HFFc6 (cell line): ENCODE measurements around the gene FARP1. TPM values are rescaled to one million over a fixed set of nuclear protein-coding genes. Genes with fewer than 3 reads are reported as not detected.

Experiments
- DNase-seq: peaks from one replicate; pipeline ENCODE4 v3.0.0-alpha.2; 2018
- H3K27ac Mint-ChIP-seq: 2 replicates; pipeline ENCODE4 v1.8.0; 2020; ENCODE audit warnings: mild to moderate bottlenecking, mixed read lengths
- H3K27me3 Mint-ChIP-seq: 2 replicates; pipeline ENCODE4 v1.8.0; 2021; ENCODE audit warnings: mild to moderate bottlenecking, moderate library complexity, mixed read lengths; ENCODE audit not compliant: insufficient read depth
- H3K36me3 Mint-ChIP-seq: 2 replicates; pipeline ENCODE4 v1.8.0; 2021; ENCODE audit warnings: low read depth, mixed read lengths
- H3K4me1 Mint-ChIP-seq: 2 replicates; pipeline ENCODE4 v1.8.0; 2020; ENCODE audit warnings: low read depth, mixed read lengths
- H3K4me3 Mint-ChIP-seq: 2 replicates; pipeline ENCODE4 v1.8.0; 2020; ENCODE audit warnings: mild to moderate bottlenecking, moderate library complexity, mixed read lengths
- H3K9me3 Mint-ChIP-seq: 2 replicates; pipeline ENCODE4 v1.8.0; 2020; ENCODE audit warnings: mild to moderate bottlenecking, mixed read lengths
- total RNA-seq, 6 experiments: library from RNA; stranded (reverse); fragmentation: NEBNext Ultra II Directional; extraction: Animal tissue kit (Norgen Biotek cat#: 25700); gene quantifications; 2 replicates in 1 of 6; 3 replicates in 5 of 6; pipeline ENCODE4 v1.2.3, GENCODE V29; 2021
- TF ChIP-seq, protein P1 (sequence below): fragments of 200-600 bp; sonication (generic); IDR thresholded peaks from 2 replicates; pipeline ENCODE4 v1.5.0; 2021; ENCODE audit warnings: antibody characterized with exemption, mild to moderate bottlenecking

Gene FARP1
- total RNA-seq, 6 experiments from 2014 or later: 140 to 181 (median 150) TPM

DNA sequence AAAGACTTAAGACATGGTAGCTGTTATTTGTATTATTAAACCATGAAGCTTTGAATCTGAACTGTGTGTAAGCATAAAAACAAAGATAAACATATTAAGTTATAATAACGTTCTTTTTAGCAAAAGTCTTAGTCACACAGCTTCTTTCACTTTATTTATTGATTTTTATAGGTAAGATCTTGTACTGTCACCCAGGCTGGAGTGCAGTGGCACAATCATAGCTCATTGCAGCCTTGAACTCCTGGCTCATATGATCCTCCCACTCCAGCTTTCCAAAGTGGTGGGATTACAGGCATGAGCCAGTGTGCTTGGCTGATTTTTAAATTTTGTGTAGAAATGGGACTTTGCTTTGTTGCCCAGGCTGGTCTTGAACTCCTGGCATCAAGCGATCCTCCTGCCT lies 13.4 kb downstream of the FARP1 start:
- peaks cover 63% of the 10 kb centered on the region for H3K4me1 Mint-ChIP-seq

DNA sequence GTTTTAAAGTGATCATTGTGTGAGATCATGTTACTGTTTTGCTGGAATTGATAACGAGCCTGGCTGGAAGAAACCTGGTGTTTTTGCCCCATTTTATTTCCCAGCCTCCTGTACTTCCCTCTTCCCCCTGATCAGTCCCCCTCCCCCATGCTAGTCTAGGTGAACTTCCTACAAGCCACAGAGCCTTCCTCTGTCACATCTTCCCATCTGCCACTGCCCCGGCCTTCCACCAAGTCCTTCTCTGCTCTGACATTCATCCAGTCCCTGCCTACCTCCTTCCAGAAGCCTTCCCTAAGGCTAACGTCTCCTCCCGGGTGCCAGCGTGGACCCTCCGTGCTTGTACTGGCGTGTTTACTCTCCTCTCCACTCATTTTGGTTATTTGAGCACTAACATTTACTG lies 14.3 kb downstream of the FARP1 start:
- Mint-ChIP-seq H3K27me3 (no peaks in the 10 kb centered on the region), H3K36me3 (peaks cover 34% of the 10 kb centered on the region), H3K9me3 (no peaks in the 10 kb centered on the region), H3K4me1 (peaks cover 63% of the 10 kb centered on the region), H3K4me3 (no peak overlapping the region), H3K27ac (peak overlapping the region; percentile 62)
- TF ChIP-seq, protein P1, sequence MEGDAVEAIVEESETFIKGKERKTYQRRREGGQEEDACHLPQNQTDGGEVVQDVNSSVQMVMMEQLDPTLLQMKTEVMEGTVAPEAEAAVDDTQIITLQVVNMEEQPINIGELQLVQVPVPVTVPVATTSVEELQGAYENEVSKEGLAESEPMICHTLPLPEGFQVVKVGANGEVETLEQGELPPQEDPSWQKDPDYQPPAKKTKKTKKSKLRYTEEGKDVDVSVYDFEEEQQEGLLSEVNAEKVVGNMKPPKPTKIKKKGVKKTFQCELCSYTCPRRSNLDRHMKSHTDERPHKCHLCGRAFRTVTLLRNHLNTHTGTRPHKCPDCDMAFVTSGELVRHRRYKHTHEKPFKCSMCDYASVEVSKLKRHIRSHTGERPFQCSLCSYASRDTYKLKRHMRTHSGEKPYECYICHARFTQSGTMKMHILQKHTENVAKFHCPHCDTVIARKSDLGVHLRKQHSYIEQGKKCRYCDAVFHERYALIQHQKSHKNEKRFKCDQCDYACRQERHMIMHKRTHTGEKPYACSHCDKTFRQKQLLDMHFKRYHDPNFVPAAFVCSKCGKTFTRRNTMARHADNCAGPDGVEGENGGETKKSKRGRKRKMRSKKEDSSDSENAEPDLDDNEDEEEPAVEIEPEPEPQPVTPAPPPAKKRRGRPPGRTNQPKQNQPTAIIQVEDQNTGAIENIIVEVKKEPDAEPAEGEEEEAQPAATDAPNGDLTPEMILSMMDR: no peak
- DNase-seq: no peak

More for the DNA sequence above, 13.4 kb downstream of the FARP1 start:
- DNase-seq: no peak
- Mint-ChIP-seq H3K4me3 (no peak overlapping the region), H3K27me3 (no peaks in the 10 kb centered on the region), H3K9me3 (no peaks in the 10 kb centered on the region), H3K36me3 (peaks cover 25% of the 10 kb centered on the region), H3K27ac (no peak overlapping the region)
- TF ChIP-seq, protein P1: no peak

DNA sequence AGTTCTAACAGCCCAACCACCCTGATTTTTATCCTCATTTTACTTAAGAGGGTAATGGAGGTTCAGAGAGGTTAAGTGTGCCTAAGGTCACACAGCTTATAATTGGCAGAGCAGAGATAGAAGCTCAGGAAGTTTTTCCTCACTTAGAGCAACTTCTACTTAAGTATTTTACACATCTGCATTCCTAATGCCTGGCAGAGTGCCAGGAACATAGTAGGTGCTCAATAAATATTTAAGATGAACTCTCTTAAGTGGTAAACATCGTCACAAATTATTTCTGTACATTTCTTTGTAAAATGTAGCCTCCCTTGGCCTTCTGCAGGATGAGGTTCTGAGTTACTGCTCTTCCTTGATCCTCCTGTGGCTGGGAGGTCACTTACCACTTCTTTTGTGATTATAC lies 14.7 kb downstream of the FARP1 start:
- DNase-seq: no peak
- no peaks in the 10 kb centered on the region for H3K9me3 Mint-ChIP-seq
- peaks cover 39% of the 10 kb centered on the region for H3K36me3 Mint-ChIP-seq
- peak overlapping the region; percentile 62; the same call in 1 of the 2 replicates for H3K27ac Mint-ChIP-seq
- H3K4me3 Mint-ChIP-seq: no peak overlapping the region
- no peaks in the 10 kb centered on the region for H3K27me3 Mint-ChIP-seq
- TF ChIP-seq, protein P1: no peak
- H3K4me1 Mint-ChIP-seq: peaks cover 59% of the 10 kb centered on the region

DNA sequence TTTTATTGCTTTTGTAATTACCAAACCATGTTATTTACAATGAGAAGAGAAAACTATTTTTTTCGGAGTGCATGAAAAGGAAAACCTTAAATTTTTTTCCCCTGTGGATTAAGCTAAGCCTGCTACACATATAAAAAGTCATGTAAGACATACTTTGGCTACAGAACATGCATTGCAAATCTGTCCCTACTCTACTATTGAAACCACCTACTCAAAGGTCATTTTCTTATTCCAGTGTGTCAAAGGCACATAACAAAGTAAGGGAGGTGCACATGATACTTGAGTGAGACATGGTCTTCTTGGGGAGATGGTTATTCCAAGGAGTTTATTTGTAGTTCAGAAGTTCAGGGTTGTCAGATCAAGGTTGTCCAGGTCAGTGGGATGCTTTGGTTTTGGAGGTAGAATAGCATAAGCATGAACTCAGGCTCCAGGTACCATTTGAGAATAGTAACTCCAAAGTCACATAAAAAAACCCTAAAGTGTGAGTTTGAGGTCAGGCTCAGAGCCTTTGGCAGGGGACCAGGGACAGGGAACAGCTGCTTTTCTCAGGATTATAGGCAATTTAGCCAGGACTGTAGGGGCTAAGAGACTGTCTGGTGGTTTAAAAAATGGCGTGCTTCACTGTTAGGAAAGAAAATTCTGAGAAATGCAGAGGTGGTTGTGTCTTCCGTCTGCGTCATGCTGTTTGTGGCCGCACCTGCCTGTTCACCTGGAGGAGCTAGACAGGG lies 15.4 kb downstream of the FARP1 start:
- no peak for DNase-seq
- Mint-ChIP-seq H3K27ac (no peak overlapping the region), H3K4me3 (no peak overlapping the region), H3K9me3 (no peaks in the 10 kb centered on the region), H3K4me1 (peaks cover 54% of the 10 kb centered on the region), H3K36me3 (peaks cover 45% of the 10 kb centered on the region), H3K27me3 (no peaks in the 10 kb centered on the region; the same call in 1 of the 2 replicates)
- TF ChIP-seq, protein P1: no peak

DNA sequence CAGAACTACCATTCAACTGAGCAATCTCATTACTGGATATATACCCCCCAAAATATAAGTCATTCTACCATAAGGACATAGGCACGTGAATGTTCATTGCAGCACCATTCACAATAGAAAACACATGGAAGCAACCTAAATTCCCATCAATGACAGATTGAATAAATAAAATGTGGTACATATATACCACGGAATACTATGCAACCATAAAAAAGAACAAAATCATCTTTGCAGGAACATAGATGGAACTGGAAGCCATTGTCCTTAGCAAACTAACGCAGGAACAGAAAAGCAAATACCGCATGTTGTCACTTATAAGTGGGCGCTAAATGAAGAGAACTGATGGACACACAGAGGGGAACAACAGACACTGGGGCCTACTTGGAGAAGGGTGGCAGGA lies 20.0 kb downstream of the FARP1 start:
- TF ChIP-seq, protein P1: no peak
- H3K4me1 Mint-ChIP-seq: peaks cover 20% of the 10 kb centered on the region
- H3K36me3 Mint-ChIP-seq: peaks cover 29% of the 10 kb centered on the region
- no peak overlapping the region for H3K4me3 Mint-ChIP-seq
- no peaks in the 10 kb centered on the region for H3K9me3 Mint-ChIP-seq
- no peaks in the 10 kb centered on the region; the same call in 1 of the 2 replicates for H3K27me3 Mint-ChIP-seq
- DNase-seq: no peak
- H3K27ac Mint-ChIP-seq: no peak overlapping the region; the same call in 1 of the 2 replicates
